D721Med (cell line): ENCODE results near the gene MCF2L.
"Not testable (repeated sequence)": the region's sequence is repeated elsewhere in the genome, so short reads cannot be mapped to it uniquely, and the experiment has no call there.

ENCODE experiments used
- DNase-seq: peaks from one replicate; pipeline ENCODE4 v3.0.0; 2011; ENCODE audit warnings: low spot score; ENCODE audit not compliant: insufficient read length
- FAIRE-seq: peaks from 2 replicates; lab custom pipeline; 2011; peaks lifted over from hg19 to GRCh38; lab: Jason Lieb, UNC
- CTCF ChIP-seq: IDR thresholded peaks from 2 replicates; pipeline ENCODE4 v1.5.1; 2012; ENCODE audit warnings: mild to moderate bottlenecking, control low read depth; ENCODE audit not compliant: insufficient read depth; ENCODE audit errors: missing control alignments

The MCF2L gene

GRCh38 chr13:112938680-112939079 is 30.3 kb upstream of the MCF2L start:
- DNase-seq (no peak), FAIRE-seq (no peak)
- TF ChIP-seq CTCF, result no peak

- no peak for TF ChIP-seq CTCF
- FAIRE-seq (no peak), DNase-seq (no peak)
These were observed 28.8 kb upstream of the MCF2L start for GRCh38 chr13:112940236-112940635.

- TF ChIP-seq CTCF, result no peak
- FAIRE-seq (no peak), DNase-seq (no peak)
These were observed 27.7 kb upstream of the MCF2L start for GRCh38 chr13:112941349-112941748.

GRCh38 chr13:112941765-112942164 is 27.2 kb upstream of the MCF2L start:
- DNase-seq, FAIRE-seq: not testable (repeated sequence)

GRCh38 chr13:112942689-112943308 is 26.2 kb upstream of the MCF2L start:
- peak; percentile 97 for TF ChIP-seq CTCF
- FAIRE-seq, result peak; percentile 81
- DNase-seq, result peak; percentile 70

- FAIRE-seq, result no peak
- no peak for TF ChIP-seq CTCF
- no peak for DNase-seq
These were observed 25.5 kb upstream of the MCF2L start for GRCh38 chr13:112943309-112944125.

GRCh38 chr13:112947796-112948195 is 21.2 kb upstream of the MCF2L start:
- FAIRE-seq, result no peak

More at GRCh38 chr13:112947796-112948195, 21.2 kb upstream of the MCF2L start:
- no peak for TF ChIP-seq CTCF
- DNase-seq, result no peak
